Transverse colon (tissue), 4 donors: ENCODE measurements around the gene RNGTT. TPM values are rescaled to one million over a fixed set of nuclear protein-coding genes. Genes with fewer than 3 reads are reported as not detected.

Experiments used
- DNase-seq: peaks from one replicate; pipeline ENCODE4 v3.0.0-alpha.2; 2019
- H3K27ac ChIP-seq, 4 donors: fragments of 200-600 bp; sonication (generic); 2 replicates each; pipeline ENCODE4 v1.5.1; 2016 to 2018; ENCODE audit warnings: inconsistent platforms in 4 of 4
- H3K27me3 ChIP-seq: fragments of 200-600 bp; sonication (generic); 2 replicates; pipeline ENCODE4 v1.5.1; 2017; ENCODE audit warnings: inconsistent platforms
- H3K36me3 ChIP-seq, 4 donors: fragments of 200-600 bp; sonication (generic); 2 replicates each; pipeline ENCODE4 v1.5.1; 2017 to 2019; ENCODE audit warnings: inconsistent platforms in 4 of 4
- H3K4me1 ChIP-seq, 4 donors: fragments of 200-600 bp; sonication (generic); 2 replicates each; pipeline ENCODE4 v1.5.1; 2017 to 2020; ENCODE audit warnings: inconsistent platforms in 4 of 4
- H3K4me3 ChIP-seq, 4 donors: fragments of 200-600 bp; sonication (generic); 1 replicate in 1 of 4; 2 replicates in 3 of 4; pipeline versions ENCODE4 v1.5.1 to v1.6.1; 2017 to 2019; ENCODE audit warnings: inconsistent platforms in 4 of 4
- H3K9me3 ChIP-seq, 2 donors: fragments of 200-600 bp; sonication (generic); 2 replicates each; pipeline ENCODE4 v1.5.1; 2017 to 2019; ENCODE audit warnings: inconsistent platforms in 2 of 2
- EP300 ChIP-seq: sonication (generic); formaldehyde crosslinking; IDR thresholded peaks from one replicate; pipeline ENCODE4 v1.6.1; 2017; ENCODE audit warnings: antibody characterized with exemption, low read depth
- POLR2A ChIP-seq: fragments of 450-650 bp; IDR thresholded peaks from one replicate; pipeline ENCODE4 v1.6.1; 2016; ENCODE audit warnings: antibody characterized with exemption, mild to moderate bottlenecking, moderate library complexity
- POLR2AphosphoS5 ChIP-seq, 3 donors: sonication (generic); formaldehyde crosslinking; IDR thresholded peaks; one replicate each; pipeline ENCODE4 v1.6.1; 2016; ENCODE audit warnings: antibody characterized with exemption in 3 of 3
- WGBS, 2 donors: methylation state at CpG; one replicate each; pipeline ENCODE4 v1.1.5; 2018; ENCODE audit warnings: low coverage in 1 of 2; 5-methylcytosine and 5-hydroxymethylcytosine counted together
- in situ Hi-C, 4 donors: fragments of 200-750 bp; cut with MboI; loops; one replicate each; pipeline versions ENCODE4 v1.15.0 to v1.15.1; 2017; ENCODE audit warnings: low sequenced_read_pairs in 3 of 4, low pct_ligation_motif_present in 1 of 4, low pct_unique_long_range_greater_than_20kb in 1 of 4
- intact Hi-C: fragments of 100-400 bp; cut with DNase I; formaldehyde crosslinking; loops from one replicate; pipeline ENCODE4 v1.15.1; 2023; ENCODE audit warnings: low total_unique reads
- total RNA-seq, 4 donors: library from RNA; depleted of rRNA; stranded (reverse); fragments of >200 nt; gene quantifications; one replicate each; pipeline ENCODE4 v1.1.0, GENCODE V29; 2016
- TF ChIP-seq, protein P1 (sequence below), 5 experiments: fragments of 200-600 bp in 3 of 5; fragments of 450-650 bp in 2 of 5; sonication (generic) in 3 of 5; IDR thresholded peaks; 1 replicate in 2 of 5; 2 replicates in 3 of 5; pipeline ENCODE4 v1.5.1; 2016 to 2017; ENCODE audit warnings: antibody characterized with exemption in 5 of 5, inconsistent platforms in 3 of 5, mild to moderate bottlenecking in 2 of 5, moderate library complexity in 1 of 5

The RNGTT gene
- total RNA-seq, 4 donors from 2014 or later: 5.4 to 20.9 (median 15.2) TPM

DNA sequence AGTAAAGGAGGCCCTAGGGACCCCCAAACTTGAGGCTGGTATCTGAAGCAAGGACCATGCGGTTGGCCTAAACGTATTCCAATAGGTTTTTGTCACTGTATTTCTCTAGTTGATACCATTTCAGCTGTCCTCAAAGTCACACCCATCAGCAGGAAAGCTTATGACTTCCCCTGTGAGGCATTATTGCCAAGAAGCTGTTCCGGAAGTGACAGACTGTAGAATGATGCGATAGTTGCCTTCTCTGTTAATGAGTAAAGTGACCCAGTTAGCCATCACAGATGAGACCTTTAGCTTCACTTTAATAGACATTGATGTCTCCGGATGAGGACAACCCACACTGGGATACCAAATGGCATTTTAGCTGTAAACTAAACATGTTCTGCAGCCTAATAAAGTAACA, 147.9 kb downstream of the RNGTT start:
- no peak for DNase-seq
- Histone ChIP-seq H3K9me3 (no peaks in the 10 kb centered on the region), H3K4me3 (no peak overlapping the region), H3K27me3 (no peaks in the 10 kb centered on the region), H3K27ac (no peak overlapping the region), H3K36me3 (no peaks in the 10 kb centered on the region), H3K4me1 (no peaks in the 10 kb centered on the region)
- TF ChIP-seq EP300: no peak
- TF ChIP-seq POLR2A: no peak
- TF ChIP-seq, protein P1, sequence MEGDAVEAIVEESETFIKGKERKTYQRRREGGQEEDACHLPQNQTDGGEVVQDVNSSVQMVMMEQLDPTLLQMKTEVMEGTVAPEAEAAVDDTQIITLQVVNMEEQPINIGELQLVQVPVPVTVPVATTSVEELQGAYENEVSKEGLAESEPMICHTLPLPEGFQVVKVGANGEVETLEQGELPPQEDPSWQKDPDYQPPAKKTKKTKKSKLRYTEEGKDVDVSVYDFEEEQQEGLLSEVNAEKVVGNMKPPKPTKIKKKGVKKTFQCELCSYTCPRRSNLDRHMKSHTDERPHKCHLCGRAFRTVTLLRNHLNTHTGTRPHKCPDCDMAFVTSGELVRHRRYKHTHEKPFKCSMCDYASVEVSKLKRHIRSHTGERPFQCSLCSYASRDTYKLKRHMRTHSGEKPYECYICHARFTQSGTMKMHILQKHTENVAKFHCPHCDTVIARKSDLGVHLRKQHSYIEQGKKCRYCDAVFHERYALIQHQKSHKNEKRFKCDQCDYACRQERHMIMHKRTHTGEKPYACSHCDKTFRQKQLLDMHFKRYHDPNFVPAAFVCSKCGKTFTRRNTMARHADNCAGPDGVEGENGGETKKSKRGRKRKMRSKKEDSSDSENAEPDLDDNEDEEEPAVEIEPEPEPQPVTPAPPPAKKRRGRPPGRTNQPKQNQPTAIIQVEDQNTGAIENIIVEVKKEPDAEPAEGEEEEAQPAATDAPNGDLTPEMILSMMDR (IDR thresholded peaks at IDR 0.05): no peak
- no peak for TF ChIP-seq POLR2AphosphoS5 (IDR thresholded peaks at IDR 0.05)
- intact Hi-C loops (no loop called here), in situ Hi-C loops (no loop called here)
- 71 to 94% methylated on average over 2 to 5 of the region's 5 CpGs for WGBS, 2 donors

DNA sequence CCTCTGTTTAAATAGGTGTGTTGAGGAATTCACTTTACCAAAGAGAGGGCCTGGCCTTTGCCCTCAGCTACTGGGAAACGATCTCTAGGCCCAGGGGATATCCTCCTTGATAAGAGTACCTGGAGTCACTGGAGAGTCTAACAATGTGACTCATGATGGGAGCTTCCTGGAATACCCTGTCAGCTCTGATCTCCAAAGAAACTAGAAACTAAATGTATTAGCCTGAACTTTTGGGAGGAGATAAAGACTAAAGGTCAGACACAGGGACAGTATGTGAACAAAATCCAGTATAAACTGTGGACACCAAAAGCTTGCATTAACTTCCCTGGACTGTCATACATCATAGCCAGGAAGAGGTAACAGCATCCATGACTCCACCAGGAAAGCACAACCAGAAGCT, 148.5 kb downstream of the RNGTT start:
- Histone ChIP-seq H3K27me3 (no peaks in the 10 kb centered on the region), H3K27ac (no peak overlapping the region), H3K36me3 (no peaks in the 10 kb centered on the region), H3K4me1 (no peaks in the 10 kb centered on the region), H3K9me3 (no peaks in the 10 kb centered on the region), H3K4me3 (no peak overlapping the region)
- TF ChIP-seq POLR2AphosphoS5 (IDR thresholded peaks at IDR 0.05) (no peak), EP300 (no peak), POLR2A (no peak)
- TF ChIP-seq, protein P1 (IDR thresholded peaks at IDR 0.05): no peak
- WGBS, 2 donors: 61 to 100% methylated on average over 1 of the region's 1 CpG
- intact Hi-C loops (no loop called here), in situ Hi-C loops (no loop called here)
- no peak for DNase-seq

DNA sequence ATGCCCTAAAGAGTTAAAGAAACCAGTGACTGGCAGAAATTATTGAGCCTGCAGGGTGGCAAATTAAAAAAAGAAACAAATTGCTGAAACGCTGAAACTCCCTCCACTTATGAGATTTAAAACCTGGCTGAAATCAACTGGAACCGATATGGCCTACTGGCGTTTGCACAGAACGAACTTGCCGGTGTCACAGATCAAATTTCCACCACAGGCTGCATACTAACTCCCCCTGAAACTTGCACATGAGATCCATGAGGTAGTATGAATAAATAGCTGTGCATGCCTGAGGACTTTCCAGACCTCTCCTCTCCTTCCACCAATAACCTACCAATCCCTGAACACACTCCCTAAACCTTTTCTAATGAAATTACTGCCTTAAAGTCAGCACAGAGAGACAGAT, 150.4 kb downstream of the RNGTT start:
- Histone ChIP-seq H3K27ac (no peak overlapping the region), H3K36me3 (no peaks in the 10 kb centered on the region), H3K27me3 (no peaks in the 10 kb centered on the region), H3K4me1 (no peaks in the 10 kb centered on the region), H3K9me3 (no peaks in the 10 kb centered on the region), H3K4me3 (no peak overlapping the region)
- in situ Hi-C loops: no loop called here
- intact Hi-C loops: no loop called here
- TF ChIP-seq EP300 (no peak), POLR2A (no peak), POLR2AphosphoS5 (IDR thresholded peaks at IDR 0.05) (no peak)
- TF ChIP-seq, protein P1 (IDR thresholded peaks at IDR 0.05): no peak
- WGBS, 2 donors: 80 to 83% methylated on average over 5 of the region's 5 CpGs
- DNase-seq: no peak

DNA sequence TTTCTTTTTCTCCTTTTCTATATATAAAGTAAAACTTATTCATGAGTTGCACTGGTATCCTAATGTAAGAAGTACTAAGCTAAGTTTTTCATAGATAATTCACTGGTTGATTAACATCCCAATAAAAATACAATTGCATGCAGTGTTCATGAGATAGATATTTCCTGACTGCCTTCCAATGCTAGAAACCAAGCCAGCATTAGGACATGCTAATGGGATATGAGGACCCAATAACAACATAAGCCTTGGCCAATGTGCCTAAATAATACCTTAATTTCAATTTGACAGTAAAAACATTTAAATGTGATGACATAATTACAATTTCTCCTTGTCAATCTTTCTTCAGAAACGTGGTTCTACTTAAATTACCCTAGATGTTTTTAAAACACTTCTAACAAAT, 152.7 kb downstream of the RNGTT start:
- no peaks in the 10 kb centered on the region for H3K27me3 ChIP-seq
- no peak for DNase-seq
- no peak for TF ChIP-seq POLR2A
- peaks cover 0 to 3% of the 10 kb centered on the region in 2 donors for H3K9me3 ChIP-seq
- intact Hi-C loops: no loop called here
- H3K4me3 ChIP-seq: no peak overlapping the region
- WGBS, 2 donors: 64 to 67% methylated on average over 1 of the region's 1 CpG
- peaks cover 0 to 8% (median 0%) of the 10 kb centered on the region in 4 donors for H3K36me3 ChIP-seq
- no peak overlapping the region for H3K27ac ChIP-seq
- in situ Hi-C loops: no loop called here
- no peaks in the 10 kb centered on the region for H3K4me1 ChIP-seq

DNA sequence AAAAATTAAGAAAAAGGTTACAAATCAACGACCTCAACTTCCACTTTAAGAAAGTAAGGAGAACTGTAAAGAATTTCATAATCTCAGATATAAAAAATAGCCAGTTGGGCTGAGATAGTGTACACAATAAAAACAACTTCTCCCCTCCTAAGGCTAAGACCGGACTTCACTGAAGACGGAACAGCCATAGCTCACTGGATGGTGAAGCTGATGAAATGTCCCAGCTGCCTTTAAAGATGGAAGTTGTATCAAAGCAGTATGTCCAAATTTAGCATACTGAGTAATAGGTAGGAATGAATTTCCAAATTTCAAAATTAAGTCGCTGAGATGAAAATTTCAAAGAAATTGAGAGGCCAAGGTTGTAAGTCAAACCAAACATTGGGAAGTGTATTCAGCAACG, 153.3 kb downstream of the RNGTT start:
- intact Hi-C loops: no loop called here
- Histone ChIP-seq H3K27ac (no peak overlapping the region), H3K27me3 (no peaks in the 10 kb centered on the region), H3K4me1 (no peaks in the 10 kb centered on the region), H3K36me3 (peaks cover 0 to 8% (median 0%) of the 10 kb centered on the region in 4 donors), H3K9me3 (peaks cover 0 to 3% of the 10 kb centered on the region in 2 donors), H3K4me3 (no peak overlapping the region)
- TF ChIP-seq, protein P1 (IDR thresholded peaks at IDR 0.05): no peak
- no peak for TF ChIP-seq POLR2A
- no peak for TF ChIP-seq POLR2AphosphoS5 (IDR thresholded peaks at IDR 0.05)
- no peak for TF ChIP-seq EP300
- in situ Hi-C loops: no loop called here
- 94 to 100% methylated on average over 5 of the region's 5 CpGs for WGBS, 2 donors
- no peak for DNase-seq
